K562 (cell line): Measurements from ENCODE around the gene RASSF3. TPM values are rescaled to one million over a fixed set of nuclear protein-coding genes. Genes with fewer than 3 reads are reported as not detected.

Experiments used
- ATAC-seq: fragments of 200-7000 bp; cut with Tn5 transposase; 3 replicates; pipeline ENCODE4 v1.9.1; 2020; ENCODE audit warnings: moderate library complexity
- BruUV-seq: library from RNA; stranded (reverse); fragments of 400-500 nt; replicated peaks from 2 replicates; lab custom pipeline; 2021; lab: Mats Ljungman, UMichigan
- CTCF ChIA-PET: fragments of 300-600 bp; formaldehyde crosslinking; extraction: SDS; loops from one replicate; lab custom pipeline; 2021; ENCODE audit warnings: low intra/inter-chr PET ratio; lab: Yijun Ruan, JAX
- POLR2A ChIA-PET: fragments of 300-600, 350-650 bp; sonication (Branson Sonifier 250); formaldehyde crosslinking; extraction: SDS; loops from one replicate; lab custom pipeline; 2021; ENCODE audit warnings: antibody characterized with exemption, inconsistent platforms; lab: Yijun Ruan, JAX
- DNase-seq, 4 experiments: peaks; one replicate each; pipeline versions ENCODE4 v3.0.0 to v3.0.0-alpha.2; 2011 to 2018; ENCODE audit warnings: low spot score in 3 of 4, mixed read lengths in 3 of 4; ENCODE audit errors: extremely low read depth in 1 of 4
- FAIRE-seq: peaks from 2 replicates; lab custom pipeline; 2011; peaks lifted over from hg19 to GRCh38; lab: Jason Lieb, UNC
- H2AFZ ChIP-seq: 2 replicates; pipeline ENCODE4 v1.6.0; 2011; ENCODE audit warnings: low read depth, low read length, control low read depth, inconsistent platforms
- H3K27ac ChIP-seq: fragments of 200-600 bp; 3 replicates; pipeline ENCODE4 v1.8.0; 2011; ENCODE audit warnings: low read depth, mild to moderate bottlenecking, control low read depth, inconsistent platforms, low read length, moderate library complexity, mixed read lengths; ENCODE audit errors: extremely low read depth
- H3K27me3 ChIP-seq, 2 experiments: fragments of 300-600 bp in 1 of 2; 2 replicates in 1 of 2; 3 replicates in 1 of 2; pipeline versions ENCODE4 v1.6.0 to v1.8.0; 2011; ENCODE audit warnings: inconsistent platforms in 2 of 2, low read length in 2 of 2, mild to moderate bottlenecking in 1 of 2, mixed read lengths in 1 of 2, moderate library complexity in 1 of 2; ENCODE audit not compliant: control insufficient read depth in 2 of 2, insufficient read depth in 2 of 2
- H3K36me3 ChIP-seq: fragments of 300-600 bp; 3 replicates; pipeline ENCODE4 v1.8.0; 2011; ENCODE audit warnings: mild to moderate bottlenecking, low read length, inconsistent platforms; ENCODE audit not compliant: control insufficient read depth, insufficient read depth
- H3K4me1 ChIP-seq, 2 experiments: fragments of 200-600 bp in 1 of 2; replicated peaks in 1 of 2; 2 replicates in 1 of 2; 3 replicates in 1 of 2; pipeline versions ENCODE4 v1.5.1 to v1.8.0; 2011; ENCODE audit warnings: inconsistent platforms in 2 of 2, low read length in 2 of 2, mild to moderate bottlenecking in 1 of 2, mixed read lengths in 1 of 2, moderate library complexity in 1 of 2; ENCODE audit not compliant: control insufficient read depth in 2 of 2, insufficient read depth in 2 of 2
- H3K4me2 ChIP-seq: 2 replicates; pipeline ENCODE4 v1.6.1; 2011; ENCODE audit warnings: low read length, control low read depth, inconsistent platforms, mixed read lengths; ENCODE audit not compliant: insufficient read depth
- H3K4me3 ChIP-seq: fragments of 200-600 bp; sonication (generic), shearing (Covaris generic); 2 replicates; pipeline ENCODE4 v1.5.1; 2016; ENCODE audit warnings: control low read depth, inconsistent platforms
- H3K79me2 ChIP-seq: fragments of 200-600 bp; 3 replicates; pipeline ENCODE4 v1.8.0; 2011; ENCODE audit warnings: low read length, inconsistent platforms; ENCODE audit not compliant: control insufficient read depth, insufficient read depth
- H3K9ac ChIP-seq, 2 experiments: 2 replicates each; pipeline versions ENCODE4 v1.6.0 to v1.6.1; 2011; ENCODE audit warnings: low read depth in 2 of 2, low read length in 2 of 2, control low read depth in 1 of 2, inconsistent platforms in 1 of 2, mild to moderate bottlenecking in 1 of 2, mixed read lengths in 1 of 2; ENCODE audit not compliant: insufficient read depth in 1 of 2
- H3K9me1 ChIP-seq: one replicate; pipeline ENCODE4 v1.6.0; 2011; ENCODE audit warnings: inconsistent platforms, mild to moderate bottlenecking, low read length, moderate library complexity; ENCODE audit not compliant: control insufficient read depth, insufficient read depth
- H3K9me3 ChIP-seq: replicated peaks from 2 replicates; pipeline ENCODE4 v1.5.1; 2011; ENCODE audit warnings: low read depth, low read length, inconsistent platforms; ENCODE audit not compliant: control insufficient read depth, insufficient read depth
- H4K20me1 ChIP-seq: replicated peaks from 2 replicates; pipeline ENCODE4 v1.6.1; 2011; ENCODE audit warnings: low read length, inconsistent platforms, mixed read lengths; ENCODE audit not compliant: control insufficient read depth, insufficient read depth
- ATF1 ChIP-seq, 2 experiments: fragments of 450-650 bp in 1 of 2; IDR thresholded peaks; 2 replicates each; pipeline ENCODE4 v1.6.1; 2016; ENCODE audit warnings: missing compliant biosample characterization in 1 of 2, missing genetic modification characterization in 1 of 2
- ATF3 ChIP-seq, 2 experiments: fragments of 450-650 bp in 1 of 2; sonication (generic) in 1 of 2; formaldehyde crosslinking in 1 of 2; IDR thresholded peaks in 1 of 2; conservative IDR thresholded peaks in 1 of 2; 2 replicates each; pipeline versions ENCODE4 v1.6.1 to v1.8.1; 2016 to 2023; ENCODE audit warnings: mild to moderate bottlenecking in 2 of 2, moderate library complexity in 2 of 2, inconsistent platforms in 1 of 2, missing genetic modification reagents in 1 of 2
- ATF7 ChIP-seq: fragments of 450-650 bp; IDR thresholded peaks from 2 replicates; pipeline ENCODE4 v1.7.1; 2014; ENCODE audit warnings: mild to moderate bottlenecking, moderate library complexity
- CC2D1A ChIP-seq: fragments of 450-650 bp; IDR thresholded peaks from 2 replicates; pipeline ENCODE4 v1.6.1; 2017; ENCODE audit warnings: mild to moderate bottlenecking
- CXXC5 ChIP-seq: fragments of 250-450 bp; sonication (Bioruptor Pico); IDR thresholded peaks from 2 replicates; pipeline ENCODE4 v1.8.0; 2022; ENCODE audit warnings: inconsistent platforms, mild to moderate bottlenecking, moderate library complexity
- EP400 ChIP-seq: fragments of 450-650 bp; IDR thresholded peaks from 2 replicates; pipeline ENCODE4 v1.6.1; 2017; ENCODE audit warnings: antibody characterized with exemption, mild to moderate bottlenecking, moderate library complexity
- ETS2 ChIP-seq: IDR thresholded peaks from 2 replicates; pipeline ENCODE4 v1.6.1; 2016; ENCODE audit warnings: borderline replicate concordance, missing genetic modification characterization, mild to moderate bottlenecking, moderate library complexity, missing compliant biosample characterization; ENCODE audit not compliant: poor library complexity, severe bottlenecking
- GABPA ChIP-seq: fragments of 200-800 bp; sonication (Bioruptor generic); conservative IDR thresholded peaks from 2 replicates; pipeline ENCODE4 v1.6.1; 2016; ENCODE audit warnings: low read depth, missing genetic modification characterization, missing compliant biosample characterization
- KDM2B ChIP-seq: fragments of 250-450 bp; sonication (Bioruptor Pico); IDR thresholded peaks from 2 replicates; pipeline ENCODE4 v1.8.0; 2021; ENCODE audit warnings: mild to moderate bottlenecking, moderate library complexity
- LEF1 ChIP-seq: fragments of 450-650 bp; IDR thresholded peaks from 2 replicates; pipeline ENCODE4 v1.6.1; 2016; ENCODE audit warnings: mild to moderate bottlenecking
- NR4A1 ChIP-seq, 2 experiments: fragments of 250-450 bp in 1 of 2; fragments of 450-650 bp in 1 of 2; sonication (Bioruptor Pico) in 1 of 2; IDR thresholded peaks; 2 replicates each; pipeline versions ENCODE4 v1.4.0 to v1.6.1; 2016 to 2020; ENCODE audit warnings: mild to moderate bottlenecking in 2 of 2, missing compliant biosample characterization in 1 of 2, missing genetic modification characterization in 1 of 2, moderate library complexity in 1 of 2
- RCOR1 ChIP-seq, 2 experiments: IDR thresholded peaks; 2 replicates each; pipeline ENCODE4 v1.6.1; 2012; ENCODE audit warnings: low read depth in 2 of 2, low read length in 2 of 2, borderline replicate concordance in 1 of 2, improper control_type of control experiment in 1 of 2
- TCF3 ChIP-seq: sonication (generic); formaldehyde crosslinking; IDR thresholded peaks from 2 replicates; pipeline ENCODE4 v1.4.0; 2020; ENCODE audit warnings: mild to moderate bottlenecking, missing genetic modification reagents
- ZKSCAN8 ChIP-seq: fragments of 200-800 bp; sonication (Bioruptor generic); IDR thresholded peaks from 2 replicates; pipeline ENCODE4 v1.6.1; 2016; ENCODE audit warnings: missing genetic modification characterization, missing compliant biosample characterization
- ZNF224 ChIP-seq: sonication (generic); formaldehyde crosslinking; IDR thresholded peaks from 2 replicates; pipeline ENCODE4 v1.8.0; 2022; ENCODE audit warnings: mild to moderate bottlenecking, missing genetic modification reagents
- ZNF589 ChIP-seq: fragments of 200-800 bp; sonication (Bioruptor generic); IDR thresholded peaks from 2 replicates; pipeline ENCODE4 v1.6.1; 2016; ENCODE audit warnings: low read depth, missing genetic modification characterization, missing compliant biosample characterization
- ZNF592 ChIP-seq: fragments of 450-650 bp; IDR thresholded peaks from 2 replicates; pipeline ENCODE4 v1.6.1; 2017; ENCODE audit warnings: antibody characterized with exemption, mild to moderate bottlenecking
- WGBS: fragments of 100-300 bp; shearing (Covaris generic); methylation state at CpG from one replicate; pipeline ENCODE4 v1.1.6; 2016; ENCODE audit warnings: low coverage, mixed read lengths; ENCODE audit not compliant: insufficient coverage; ENCODE audit errors: missing lambda C conversion rate; 5-methylcytosine and 5-hydroxymethylcytosine counted together
- in situ Hi-C: fragments of 300-500 bp; cut with MboI; formaldehyde crosslinking; loops from 4 replicates; pipeline ENCODE4 v1.15.0; 2018; ENCODE audit warnings: inconsistent platforms, mixed read lengths
- intact Hi-C: fragments of 100-400 bp; cut with micrococcal nuclease; formaldehyde crosslinking; loops from 2 replicates; pipeline ENCODE4 v1.14.2; 2022
- polyA plus RNA-seq, 8 experiments: library from polyadenylated mRNA; depleted of rRNA in 4 of 8; stranded (reverse) in 5 of 8; unstranded in 3 of 8; fragments of >200 nt; fragmentation: Nextera tagmentation in 2 of 8; fragmentation: Illumina TruSeq in 1 of 8; extraction: Ambion mirVana in 2 of 8; extraction: Trizol in 1 of 8; gene quantifications; 2 replicates each; pipeline versions ENCODE4 v1.2.1 to v1.2.3, GENCODE V29; 2011 to 2014; ENCODE audit warnings: inconsistent platforms in 1 of 8, missing spikeins in 1 of 8
- total RNA-seq, 7 experiments: library from RNA; depleted of rRNA in 6 of 7; stranded (reverse); fragments of >200 nt in 6 of 7; fragmentation: Illumina TruSeq in 2 of 7; extraction: Trizol in 2 of 7; gene quantifications; 2 replicates each; pipeline versions ENCODE4 v1.2.1 to v1.2.3, GENCODE V29; 2011 to 2021; ENCODE audit warnings: low replicate concordance in 1 of 7

The RASSF3 gene
- total and polyA plus RNA-seq, 9 of the 15 experiments (the other 6 are each of a cell fraction or from before 2014, with no cell fraction given) = 3.7 to 39.2 (median 20.2) TPM

- peak; percentile 81 for FAIRE-seq
- no peak for TF ChIP-seq GABPA
- TF ChIP-seq KDM2B (CRISPR knock-in tag) = no peak
- peak; percentile 5; the same call in 1 of the 2 replicates for TF ChIP-seq EP400
- no peak for TF ChIP-seq LEF1
- 0 out of 2 replicates have a peak, but pooled peaks have one; percentile 48 for TF ChIP-seq ZNF589 (CRISPR knock-in tag)
- TF ChIP-seq ZNF592 = 0 out of 2 replicates have a peak, but pooled peaks have one; percentile 43
- TF ChIP-seq CC2D1A = no peak
- TF ChIP-seq RCOR1 (IDR thresholded peaks at IDR 0.05; ENCODE audit: borderline replicate concordance in 1 of 2, low read depth in 2 of 2, low read length in 2 of 2) = peak in 1 of 2 experiments; percentile 31; a peak in 1 of 4 replicates
- no peak for TF ChIP-seq ETS2 (tag)
- no peak for TF ChIP-seq TCF3 (CRISPR knock-in tag)
- TF ChIP-seq ATF7 = peak; percentile 97
- TF ChIP-seq ATF1 (CRISPR knock-in tag; IDR thresholded peaks at IDR 0.05) = no peak
- peak; percentile 56 for TF ChIP-seq ATF1 (tag; IDR thresholded peaks at IDR 0.05)
- peak; percentile 93 for TF ChIP-seq ATF3 (IDR thresholded peaks at IDR 0.05)
- no peak for TF ChIP-seq ATF3 (CRISPR knock-in tag; conservative IDR thresholded peaks at IDR 0.05)
- peak; percentile 21; the same call in 1 of the 2 replicates for TF ChIP-seq CXXC5 (CRISPR knock-in tag)
- no peak for TF ChIP-seq ZNF224
- no peak for TF ChIP-seq ZKSCAN8 (CRISPR knock-in tag)
- TF ChIP-seq NR4A1 (CRISPR knock-in tag; IDR thresholded peaks at IDR 0.05) = no peak
- TF ChIP-seq NR4A1 (tag; IDR thresholded peaks at IDR 0.05) = no peak
Observed at GRCh38 chr12:64679487-64680001, 69.2 kb downstream of the RASSF3 start.

More at GRCh38 chr12:64679487-64680001, 69.2 kb downstream of the RASSF3 start:
- H4K20me1 ChIP-seq = no peaks in the 10 kb centered on the region
- peak overlapping the region; percentile 44 to 49; a peak in 3 of 4 replicates for H3K9ac ChIP-seq
- CTCF ChIA-PET = no interaction called here
- peak overlapping the region; percentile 51 for H3K27ac ChIP-seq
- peak overlapping the region; percentile 59 for H3K4me2 ChIP-seq
- DNase-seq (peak; percentile 65 to 82 (median 70)), ATAC-seq (peak; percentile 93)
- no peaks in the 10 kb centered on the region for H3K9me3 ChIP-seq
- POLR2A ChIA-PET = interaction anchor here (0.5 to 1.9 kb wide), 9 partner anchors 10 to 1604 kb away, joined by 3 to 5 read pairs (median 3); no protein-coding TSS in a partner anchor
- intact Hi-C loops = no loop called here
- no TSS peak for BruUV-seq
- peaks cover under 1% of the 10 kb centered on the region; the same call in 2 of the 3 replicates for H3K36me3 ChIP-seq
- no peaks in the 10 kb centered on the region for H3K9me1 ChIP-seq
- H3K27me3 ChIP-seq = no peaks in the 10 kb centered on the region
- 41% methylated on average over 9 of the region's 9 CpGs for WGBS
- in situ Hi-C loops = no loop called here
- H3K4me1 ChIP-seq = peaks cover 24 to 31% of the 10 kb centered on the region in 2 experiments
- H3K79me2 ChIP-seq = peaks cover 76% of the 10 kb centered on the region
- peak overlapping the region; percentile 36; the same call in 1 of the 2 replicates for H2AFZ ChIP-seq
- H3K4me3 ChIP-seq = no peak overlapping the region
